Myocyte (in vitro differentiated cells): ENCODE measurements around the gene POLR3A. TPM values are rescaled to one million over a fixed set of nuclear protein-coding genes. Genes with fewer than 3 reads are reported as not detected.

Experiments used
- DNase-seq: peaks from one replicate; pipeline ENCODE4 v3.0.0-alpha.2; 2012; ENCODE audit warnings: low read depth
- total RNA-seq: library from RNA; depleted of rRNA; stranded (reverse); fragments of >200 nt; gene quantifications from 2 replicates; pipeline ENCODE4 v1.2.3, GENCODE V29; 2014

The POLR3A gene
- total RNA-seq, 1 donor from 2014 or later = 13.2 TPM

DNA sequence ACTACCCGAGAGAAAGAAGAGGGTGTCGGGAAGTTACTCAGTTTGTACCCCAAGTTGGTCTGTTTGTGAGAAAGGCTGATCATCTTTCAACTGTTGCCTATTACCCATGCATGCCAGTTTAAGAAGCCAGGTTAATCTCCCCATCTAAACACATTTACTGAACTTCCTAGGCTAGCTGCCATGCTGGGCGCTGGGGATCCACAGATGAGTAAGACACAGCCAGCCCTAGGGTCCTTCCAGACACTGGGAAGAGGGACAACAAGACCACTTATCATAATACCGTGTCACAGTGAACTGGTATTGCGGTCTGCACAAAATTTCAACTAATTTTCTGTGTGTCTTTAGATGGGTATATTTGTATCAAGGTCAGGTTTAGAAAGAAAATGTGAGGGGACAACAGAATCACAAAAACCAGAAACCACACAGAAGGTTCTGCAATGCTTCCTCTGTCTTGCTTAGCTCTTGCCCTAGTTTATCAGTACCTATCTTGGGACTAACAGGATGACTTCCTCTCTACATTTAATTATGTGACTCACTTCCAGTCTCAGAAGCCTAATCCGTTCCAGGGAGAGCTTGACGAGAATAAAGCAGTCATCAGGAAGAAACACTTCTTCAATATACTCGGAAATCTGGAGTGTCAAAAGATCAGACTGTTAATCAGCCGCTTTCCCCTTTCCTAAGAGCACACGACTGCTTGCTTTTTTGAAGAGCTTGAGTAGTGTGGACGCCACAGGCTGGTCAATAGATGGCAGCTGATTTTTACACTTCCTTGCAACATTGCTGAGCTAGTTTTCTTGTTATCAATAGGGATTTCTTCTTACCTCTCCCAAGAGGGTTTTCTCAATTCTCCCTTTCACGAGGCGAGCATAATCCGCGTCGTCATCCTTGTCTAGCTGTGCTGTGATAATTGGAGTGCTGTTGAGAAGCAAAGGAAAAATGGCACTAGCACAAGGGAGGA, 45.7 kb downstream of the POLR3A start:
- peak; percentile 29 for DNase-seq

DNA sequence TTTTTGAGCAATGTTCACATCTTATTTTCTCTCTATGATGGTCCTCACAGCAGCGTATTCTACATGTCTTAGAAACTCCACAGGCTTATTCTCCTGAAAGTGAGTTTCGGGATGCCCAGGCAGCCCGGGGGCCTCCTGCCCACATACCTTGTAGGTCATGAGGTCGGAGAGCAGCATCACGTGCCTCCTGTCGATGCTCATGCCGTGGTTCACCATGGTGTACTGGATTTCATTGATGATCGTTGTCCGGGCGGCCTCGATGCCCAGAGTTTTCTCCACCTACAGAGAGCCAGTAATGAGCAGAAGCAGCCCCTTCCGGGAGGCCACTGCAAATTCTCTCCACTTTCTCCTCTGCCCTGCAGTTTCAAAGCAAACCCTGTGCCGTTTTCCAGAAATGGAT, 48.0 kb downstream of the POLR3A start:
- no peak for DNase-seq

DNA sequence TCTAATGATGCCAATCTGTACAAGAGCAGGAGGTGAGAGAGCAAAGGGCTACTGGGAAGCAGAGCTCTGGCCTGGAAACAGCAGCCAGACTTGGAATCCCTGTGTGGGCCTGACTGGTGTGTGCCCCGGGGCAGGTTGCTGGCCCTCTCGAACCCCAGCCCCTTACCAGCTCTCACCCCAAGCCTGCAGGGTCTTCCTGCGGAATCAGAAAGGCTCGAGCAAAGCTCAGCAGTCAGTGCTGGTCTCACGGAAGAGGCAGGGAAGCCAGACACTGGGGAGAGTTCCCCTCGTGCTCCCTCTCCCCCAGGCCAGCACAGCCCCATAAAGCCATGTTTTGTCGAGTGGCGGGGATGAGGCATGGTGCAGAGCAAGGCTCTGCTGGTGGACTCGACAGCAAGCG, 50.1 kb downstream of the POLR3A start:
- no peak for DNase-seq

DNA sequence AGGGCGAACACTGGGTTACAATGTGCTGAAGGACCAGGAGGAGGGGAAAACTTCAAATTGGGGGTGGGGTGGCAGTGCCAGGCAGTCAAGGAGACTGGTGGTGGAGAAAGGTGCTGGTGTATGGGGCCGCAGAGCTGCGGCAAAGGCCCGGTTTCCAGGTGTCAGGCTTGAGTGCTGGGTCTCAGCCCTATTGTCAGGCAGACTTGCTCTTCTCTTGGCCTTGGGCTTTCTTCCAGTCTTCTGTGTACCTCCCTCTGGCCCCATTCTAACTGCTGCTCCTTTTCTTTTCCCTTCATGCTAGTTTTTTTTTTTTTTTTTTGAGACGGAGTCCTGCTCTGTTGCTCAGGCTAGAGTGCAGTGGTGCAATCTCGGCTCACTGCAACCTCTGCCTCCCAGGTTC, 51.0 kb downstream of the POLR3A start:
- no peak for DNase-seq

DNA sequence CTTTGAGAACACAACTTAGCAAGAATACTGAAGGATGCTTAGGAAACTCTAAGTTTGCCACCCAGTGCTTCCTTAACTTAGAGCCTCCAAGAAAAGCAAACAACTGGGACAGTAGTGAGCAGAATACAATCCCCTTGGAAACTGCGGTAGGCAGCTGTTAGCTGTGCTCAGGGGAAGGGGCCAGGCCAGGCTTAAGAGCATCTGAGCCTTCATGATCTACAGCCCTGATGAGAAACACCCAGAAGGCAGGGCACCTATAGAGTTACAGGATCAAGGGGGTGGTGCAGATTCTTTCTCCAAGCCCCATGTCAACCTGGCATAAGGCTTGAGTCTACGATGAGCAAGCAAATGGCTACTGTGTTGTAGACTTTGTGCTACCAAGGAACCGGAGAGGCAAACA, 51.4 kb downstream of the POLR3A start:
- DNase-seq = no peak

DNA sequence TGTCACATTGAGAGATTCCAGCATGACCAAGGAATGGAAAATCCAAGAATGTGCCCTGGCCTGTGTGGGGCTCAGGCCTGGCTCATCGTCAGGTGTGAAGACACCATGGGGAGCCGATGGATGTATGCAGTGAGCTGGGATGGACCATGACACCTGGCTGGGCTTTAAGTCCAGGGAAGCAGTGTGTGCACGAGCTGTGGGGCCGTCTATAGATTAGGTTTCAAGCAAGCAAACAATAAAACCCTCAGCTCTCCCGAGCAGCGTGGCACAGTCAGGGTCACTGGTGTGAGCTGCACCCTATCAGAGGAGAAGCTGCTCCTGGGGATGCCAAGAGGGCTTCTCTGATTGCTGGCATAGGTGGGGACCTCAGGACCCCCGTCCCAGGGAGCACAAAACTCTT, 52.3 kb downstream of the POLR3A start:
- DNase-seq = no peak

DNA sequence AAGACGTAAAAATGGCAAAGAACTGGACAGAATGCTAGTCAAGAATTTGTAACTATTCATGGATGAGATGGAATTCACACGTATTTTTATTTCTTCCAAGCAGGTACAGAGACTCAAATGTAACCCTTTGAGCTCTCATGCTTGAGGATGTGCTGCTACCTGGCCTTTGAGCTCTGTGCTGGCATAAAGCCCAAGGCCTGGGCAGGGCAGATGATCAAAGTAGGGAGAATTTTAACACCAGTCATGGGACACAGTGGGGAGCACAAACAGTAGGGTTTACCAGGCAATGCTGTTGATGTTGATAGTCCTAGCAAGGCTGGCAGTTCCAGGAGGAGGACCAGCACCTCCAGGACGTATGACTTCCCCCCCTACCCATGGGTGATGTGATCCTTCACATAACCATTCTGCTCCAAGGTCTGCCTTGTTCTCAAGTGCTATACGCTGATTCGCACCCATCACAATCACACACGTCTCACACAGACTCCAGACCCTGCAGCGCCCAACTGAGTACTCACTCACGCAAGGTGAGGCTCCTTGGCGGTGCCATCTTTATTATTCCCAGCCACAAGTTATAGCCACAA, 54.1 kb downstream of the POLR3A start:
- DNase-seq = no peak

DNA sequence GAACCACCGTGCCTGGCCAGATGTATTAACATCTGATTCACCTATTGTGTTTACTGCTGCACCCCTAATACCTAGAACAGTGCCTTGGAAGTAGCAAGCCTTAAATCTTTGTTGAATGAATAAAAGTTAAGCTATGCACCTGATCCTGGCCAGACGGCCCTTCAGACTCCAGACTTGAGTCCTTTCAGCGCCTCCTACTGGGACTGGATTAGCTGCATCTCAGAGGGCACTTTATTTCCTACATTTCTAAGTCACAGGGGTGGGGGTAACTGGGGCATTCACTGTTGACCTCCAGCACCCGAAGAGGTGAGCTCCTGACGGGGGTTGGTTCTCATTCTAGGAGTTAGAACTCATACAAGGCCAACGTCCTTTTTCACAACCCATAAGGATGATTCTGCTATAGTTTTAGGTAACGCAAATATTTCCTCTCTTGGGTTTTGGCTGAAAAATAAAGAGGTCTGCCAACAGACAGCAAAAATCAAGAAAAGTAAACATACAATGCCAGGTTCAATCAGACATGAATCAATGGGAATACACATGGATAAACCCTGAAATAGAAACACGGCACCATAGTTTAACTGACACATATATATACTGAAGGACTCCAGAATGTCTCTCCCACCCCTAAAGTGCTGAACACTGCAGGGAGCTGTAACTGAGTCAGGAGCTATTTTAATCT, 54.8 kb downstream of the POLR3A start:
- DNase-seq = no peak

DNA sequence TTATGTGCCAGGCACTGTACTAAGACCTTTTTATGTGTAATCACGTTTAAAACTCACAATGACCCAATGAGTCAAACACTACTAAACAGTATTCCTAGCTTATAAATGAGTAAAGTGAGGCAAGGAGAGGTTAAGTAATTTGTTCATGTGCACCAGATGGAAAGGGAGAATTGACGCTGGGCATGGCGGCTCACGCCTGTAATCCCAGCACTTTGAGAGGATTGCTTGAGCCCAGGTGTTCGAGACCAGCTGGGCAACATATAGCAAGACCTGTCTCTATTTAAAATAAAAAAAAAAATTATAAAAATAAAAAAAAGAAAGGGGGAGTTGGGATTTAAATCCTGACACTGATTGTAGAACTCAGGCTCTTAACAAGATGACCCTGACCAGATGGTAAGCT, 56.0 kb downstream of the POLR3A start:
- DNase-seq = no peak

DNA sequence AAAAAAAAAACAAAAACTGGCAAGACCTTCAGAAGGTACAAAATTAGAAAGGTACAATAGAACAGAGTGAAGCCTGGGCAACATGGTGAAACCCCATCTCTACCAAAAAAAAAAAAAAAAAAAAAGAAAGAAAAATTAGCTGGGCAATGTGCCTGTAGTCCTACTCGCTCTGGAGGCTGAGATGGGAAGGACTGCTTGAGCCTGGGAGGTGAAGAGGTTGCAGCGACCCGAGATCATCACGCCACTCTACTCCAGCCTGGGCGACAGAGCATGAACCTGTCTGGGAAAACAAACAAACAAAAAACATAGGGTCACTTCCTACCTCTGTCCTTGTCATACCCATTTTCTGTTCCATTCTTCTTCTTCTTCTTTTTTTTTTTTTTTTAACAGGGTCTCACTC, 57.2 kb downstream of the POLR3A start:
- DNase-seq = no peak

DNA sequence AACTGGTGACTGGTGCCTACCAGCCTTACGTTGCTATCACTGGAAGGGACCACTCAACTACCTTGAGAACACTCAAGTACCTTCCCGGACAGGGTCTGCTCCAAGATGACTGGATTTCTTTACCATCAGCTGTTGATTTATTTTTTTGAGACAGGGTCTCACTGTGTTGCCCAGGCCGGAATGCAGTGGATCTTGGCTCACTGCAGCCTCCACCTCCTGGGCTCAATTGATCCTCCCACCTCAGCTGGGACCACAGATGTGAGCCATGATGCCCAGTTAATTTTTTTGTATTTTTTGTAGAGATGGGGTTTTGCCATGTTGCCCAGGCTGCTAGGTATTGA, 57.5 kb downstream of the POLR3A start:
- no peak for DNase-seq

DNA sequence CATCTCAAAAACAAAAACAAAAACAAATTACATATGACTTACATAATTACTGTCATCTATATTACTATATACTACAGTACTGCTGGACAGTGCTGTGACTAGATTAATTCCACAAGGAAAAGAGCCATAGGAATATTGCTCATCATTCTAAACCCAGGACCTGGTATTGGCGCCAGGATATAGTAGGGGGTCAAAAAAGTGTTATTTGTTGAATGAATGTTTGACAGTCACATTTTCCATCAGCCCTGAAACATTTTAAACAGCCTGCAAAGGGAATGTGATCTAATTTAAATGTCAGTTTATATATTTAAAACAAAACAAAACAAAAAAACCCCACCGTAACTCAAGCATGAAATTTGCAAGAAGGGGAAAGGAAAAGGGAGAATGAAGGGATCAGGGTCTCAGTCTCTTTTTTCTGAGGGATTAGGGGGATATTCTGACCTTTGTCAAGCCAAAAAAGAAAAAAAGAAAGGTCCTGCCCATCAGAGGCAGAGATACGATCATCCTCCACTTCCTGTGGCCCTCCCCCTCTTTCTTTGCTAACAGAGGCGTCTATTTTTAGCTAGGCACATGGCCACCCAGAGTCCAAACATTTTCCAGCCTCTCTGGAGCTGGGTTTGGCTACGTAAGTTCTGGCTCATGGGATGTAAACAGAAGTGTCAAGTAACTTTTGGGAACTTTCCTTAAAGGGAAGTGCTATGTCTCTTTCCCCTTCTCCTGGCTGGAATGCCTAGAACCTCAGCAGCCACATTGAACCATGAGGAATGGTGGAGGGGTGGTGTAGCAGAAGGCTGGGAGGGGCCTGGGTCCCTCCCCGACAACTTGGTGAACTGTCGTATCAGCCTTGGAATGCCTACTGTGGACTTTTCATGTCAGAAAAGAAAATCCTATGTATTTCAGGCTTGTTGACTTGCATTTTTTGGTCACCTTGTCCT, 58.2 kb downstream of the POLR3A start:
- peak; percentile 95 for DNase-seq

DNA sequence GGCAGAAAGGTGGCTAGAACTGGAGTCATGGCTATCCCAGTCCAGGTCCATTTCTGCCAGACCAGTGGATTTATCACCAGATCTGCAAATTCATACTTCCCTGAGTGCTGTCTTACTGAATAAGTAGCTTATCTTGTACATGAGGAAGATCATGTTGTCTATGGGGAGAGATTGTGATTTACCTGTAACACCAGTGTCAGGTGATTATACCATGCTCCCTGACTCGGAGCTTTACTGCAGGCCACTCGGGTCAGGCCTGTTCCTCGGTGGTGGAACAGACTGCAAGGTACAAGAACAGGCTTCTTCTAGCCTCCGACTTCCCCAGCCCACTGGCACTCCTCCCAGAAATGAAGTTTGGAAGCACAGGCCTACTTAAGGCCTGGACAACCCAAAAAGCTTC, 60.2 kb downstream of the POLR3A start:
- no peak for DNase-seq

DNA sequence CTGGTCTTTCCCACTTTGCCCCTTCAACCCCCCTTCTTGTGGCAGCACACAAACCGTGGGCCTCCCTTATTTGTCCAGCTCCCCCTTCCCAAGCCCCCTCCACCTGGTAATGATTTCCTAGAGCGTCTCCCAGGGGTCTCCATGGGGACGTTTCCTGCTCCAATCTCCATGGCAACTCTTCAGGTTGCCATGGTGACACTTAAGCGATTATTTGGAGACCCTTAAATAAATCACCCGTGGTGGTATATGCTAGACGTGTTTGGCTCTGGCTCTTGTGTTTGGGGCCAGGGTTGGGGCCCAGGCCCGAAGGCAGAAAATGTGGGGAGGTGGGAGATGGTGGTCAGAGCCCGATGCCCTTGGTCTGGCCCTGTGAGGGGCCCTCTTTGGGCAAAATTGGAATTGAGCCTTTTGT, 61.7 kb downstream of the POLR3A start:
- DNase-seq = no peak

DNA sequence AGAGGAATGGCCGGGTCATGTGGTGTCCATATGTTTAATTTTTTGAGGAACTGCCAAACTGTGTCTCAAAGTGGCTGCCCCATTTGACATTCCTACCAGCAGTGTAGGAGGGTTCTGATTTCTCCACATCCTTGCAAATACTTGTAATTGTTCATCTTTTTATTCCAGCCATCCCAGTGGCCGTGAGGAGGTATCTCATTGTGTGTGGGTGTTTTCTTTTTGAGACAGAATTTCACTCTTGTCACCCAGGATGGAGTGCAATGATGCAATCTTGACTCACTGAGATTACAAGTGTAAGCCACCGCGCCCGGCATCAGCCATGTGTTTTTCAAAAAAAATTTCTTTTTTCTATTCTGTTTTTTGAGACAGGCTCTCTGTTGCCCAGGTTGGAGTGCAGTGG, 64.0 kb downstream of the POLR3A start:
- DNase-seq = no peak

DNA sequence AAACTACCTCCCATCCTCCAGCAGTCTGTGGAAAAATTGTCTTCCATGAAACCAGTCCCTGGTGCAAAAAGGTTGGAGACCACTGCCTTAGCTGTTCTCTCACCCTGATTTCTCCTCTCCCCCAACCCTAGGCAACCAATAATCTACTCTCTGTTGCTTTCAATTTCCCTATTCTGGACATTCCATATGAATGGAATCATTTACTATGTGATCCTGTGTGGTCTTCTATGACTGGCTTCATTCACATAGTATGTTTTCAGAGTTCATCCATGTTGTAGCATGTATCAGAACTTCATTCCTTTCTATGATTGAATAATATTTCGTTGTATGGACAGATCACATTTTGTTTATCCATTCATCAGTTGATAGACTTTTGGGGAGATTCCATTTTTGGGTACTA, 64.5 kb downstream of the POLR3A start:
- no peak for DNase-seq

DNA sequence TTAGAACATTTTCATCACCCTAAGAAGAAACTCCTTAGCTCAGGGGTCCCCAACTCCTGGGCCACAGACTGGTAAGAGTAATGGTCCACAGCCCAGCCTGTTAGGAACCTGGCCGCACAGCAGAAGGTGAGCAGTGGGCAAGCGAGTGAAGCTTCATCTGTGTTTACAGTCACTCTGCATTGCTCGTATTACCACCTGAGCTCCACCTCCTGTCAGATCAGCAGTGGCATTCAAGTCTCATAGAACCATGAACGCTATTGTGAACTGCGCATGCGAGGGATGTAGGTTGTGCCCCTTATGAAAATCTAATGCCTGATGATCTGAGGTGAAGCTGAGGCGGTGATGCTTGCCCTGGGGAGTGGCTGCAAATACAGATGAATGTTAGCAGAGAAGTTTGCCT, 65.4 kb downstream of the POLR3A start:
- no peak for DNase-seq

DNA sequence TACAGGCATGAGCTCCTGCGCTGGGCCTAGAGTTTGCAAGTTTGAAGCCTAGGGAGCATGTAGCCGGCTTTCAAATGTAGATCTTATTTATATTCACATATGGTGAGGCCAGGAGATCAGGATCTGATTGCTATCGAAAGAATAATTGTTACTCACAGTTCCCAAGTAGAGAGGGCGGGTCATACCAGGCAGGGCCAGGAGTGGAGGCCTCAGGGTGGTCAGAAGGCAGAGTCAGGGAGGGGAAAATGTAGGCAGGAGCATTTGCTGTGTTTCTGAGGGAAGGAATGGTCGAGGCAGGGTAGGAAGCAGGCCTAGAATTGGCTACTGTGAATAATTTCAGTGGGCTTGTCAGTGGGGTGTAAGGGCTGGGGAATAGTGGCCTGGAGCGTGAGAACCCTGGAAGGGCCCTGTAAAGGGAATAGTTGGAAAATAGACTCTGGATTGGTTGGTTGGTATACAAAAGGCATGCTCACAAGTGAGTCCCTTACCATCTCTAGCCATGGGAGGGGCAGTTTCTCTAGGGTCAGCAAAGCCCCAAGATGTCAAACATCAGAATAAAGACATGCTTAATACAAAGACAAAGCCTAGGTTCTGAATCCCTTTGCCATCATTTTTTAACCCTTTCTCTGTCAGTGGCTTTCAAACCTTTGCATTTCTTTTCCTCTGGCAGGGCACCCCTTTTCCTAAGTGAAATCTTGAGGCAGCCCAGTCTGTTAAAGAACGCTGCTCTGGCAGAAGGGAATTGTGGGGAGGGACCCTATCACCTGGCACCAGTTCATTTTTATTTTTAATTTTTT, 66.8 kb downstream of the POLR3A start:
- no peak for DNase-seq

DNA sequence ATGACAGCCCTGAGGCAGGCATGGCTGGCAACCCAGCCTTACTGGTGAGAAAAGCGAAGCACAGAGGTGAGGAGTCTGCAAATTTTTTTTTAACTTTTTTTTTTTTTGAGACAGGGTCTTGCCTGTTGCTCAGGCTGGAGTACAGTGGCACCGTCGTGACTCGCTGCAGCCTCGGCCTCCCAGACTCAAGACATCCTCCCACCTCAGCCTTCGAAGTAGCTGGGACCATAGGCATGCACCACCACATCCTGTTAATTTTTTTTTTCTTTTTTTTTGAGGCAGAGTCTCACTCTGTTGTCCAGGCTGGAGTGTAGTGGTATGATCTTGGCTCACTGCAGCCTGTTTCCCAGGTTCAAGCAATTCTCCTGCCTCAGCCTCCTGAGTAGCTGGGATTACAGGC, 67.6 kb downstream of the POLR3A start:
- DNase-seq = no peak

DNA sequence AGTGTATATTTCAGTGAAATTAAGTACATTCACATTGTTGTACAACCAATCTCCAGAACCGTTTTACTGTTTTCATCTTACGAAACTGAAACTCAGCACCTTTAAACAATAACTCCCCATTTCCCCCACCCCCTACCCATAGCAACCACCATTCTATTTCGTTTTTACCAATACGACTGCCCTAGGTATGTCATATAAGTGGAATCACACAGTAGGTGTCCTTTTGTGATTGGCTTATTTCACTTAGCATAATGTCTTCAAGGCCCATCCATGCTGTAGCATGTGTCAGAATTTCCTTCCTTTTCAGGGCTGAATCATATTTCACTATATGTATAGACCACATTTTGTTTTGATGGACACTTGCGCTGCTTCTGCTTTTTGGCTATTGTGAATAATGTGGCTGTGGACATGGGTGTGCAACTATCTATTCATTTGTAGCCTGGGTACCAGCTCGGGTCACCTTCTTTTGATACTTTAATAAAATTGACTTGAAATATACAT, 68.4 kb downstream of the POLR3A start:
- DNase-seq = no peak
